Activated T-cell treated with anti-CD3 and anti-CD28 coated beads, Interleukin-2, amount 50 U/mL, for 24 hours (primary cell): ENCODE measurements around the gene ZNF592.

Experiments used
- DNase-seq: peaks from one replicate; pipeline ENCODE4 v3.0.0-alpha.2; 2020
- H3K27ac Mint-ChIP-seq: 2 replicates; pipeline ENCODE4 v1.8.0; 2020; ENCODE audit warnings: mild to moderate bottlenecking, mixed read lengths
- H3K27me3 Mint-ChIP-seq: 2 replicates; pipeline ENCODE4 v1.8.0; 2020; ENCODE audit warnings: mixed read lengths
- H3K36me3 Mint-ChIP-seq: 2 replicates; pipeline ENCODE4 v1.8.0; 2020; ENCODE audit warnings: low read depth, mixed read lengths
- H3K4me1 Mint-ChIP-seq: 2 replicates; pipeline ENCODE4 v1.8.0; 2020; ENCODE audit warnings: low read depth, mixed read lengths
- H3K4me3 Mint-ChIP-seq: 2 replicates; pipeline ENCODE4 v1.8.0; 2020; ENCODE audit warnings: mild to moderate bottlenecking, moderate library complexity, mixed read lengths
- H3K9me3 Mint-ChIP-seq: 2 replicates; pipeline ENCODE4 v1.8.0; 2020; ENCODE audit warnings: mixed read lengths

Gene ZNF592

DNA sequence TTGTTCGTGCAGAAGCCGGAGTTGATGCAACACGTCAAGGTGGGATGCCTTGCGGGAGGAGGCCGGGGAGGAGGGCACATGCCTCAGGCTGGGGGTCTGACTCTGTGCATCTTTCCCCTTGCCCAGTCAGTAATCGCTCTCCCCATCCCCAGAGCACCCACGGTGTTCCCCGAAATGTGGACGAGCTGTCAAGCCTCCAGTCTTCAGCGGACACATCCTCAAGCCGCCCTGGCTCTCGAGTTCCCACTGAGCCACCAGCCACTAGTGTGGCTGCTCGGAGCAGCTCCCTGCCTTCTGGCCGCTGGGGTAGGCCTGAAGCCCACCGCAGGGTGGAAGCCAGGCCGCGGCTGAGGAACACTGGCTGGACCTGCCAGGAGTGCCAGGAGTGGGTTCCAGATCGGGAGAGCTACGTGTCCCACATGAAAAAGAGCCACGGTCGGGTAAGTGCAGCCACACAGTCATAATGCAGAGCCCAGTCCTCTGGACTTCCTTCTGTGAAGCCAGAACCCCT, 50.1 kb downstream of the ZNF592 start:
- DNase-seq: no peak
- Mint-ChIP-seq H3K4me1 (no peaks in the 10 kb centered on the region), H3K4me3 (no peak overlapping the region), H3K27me3 (no peaks in the 10 kb centered on the region), H3K9me3 (no peaks in the 10 kb centered on the region), H3K36me3 (peaks cover 89% of the 10 kb centered on the region), H3K27ac (peak overlapping the region; percentile 50)

DNA sequence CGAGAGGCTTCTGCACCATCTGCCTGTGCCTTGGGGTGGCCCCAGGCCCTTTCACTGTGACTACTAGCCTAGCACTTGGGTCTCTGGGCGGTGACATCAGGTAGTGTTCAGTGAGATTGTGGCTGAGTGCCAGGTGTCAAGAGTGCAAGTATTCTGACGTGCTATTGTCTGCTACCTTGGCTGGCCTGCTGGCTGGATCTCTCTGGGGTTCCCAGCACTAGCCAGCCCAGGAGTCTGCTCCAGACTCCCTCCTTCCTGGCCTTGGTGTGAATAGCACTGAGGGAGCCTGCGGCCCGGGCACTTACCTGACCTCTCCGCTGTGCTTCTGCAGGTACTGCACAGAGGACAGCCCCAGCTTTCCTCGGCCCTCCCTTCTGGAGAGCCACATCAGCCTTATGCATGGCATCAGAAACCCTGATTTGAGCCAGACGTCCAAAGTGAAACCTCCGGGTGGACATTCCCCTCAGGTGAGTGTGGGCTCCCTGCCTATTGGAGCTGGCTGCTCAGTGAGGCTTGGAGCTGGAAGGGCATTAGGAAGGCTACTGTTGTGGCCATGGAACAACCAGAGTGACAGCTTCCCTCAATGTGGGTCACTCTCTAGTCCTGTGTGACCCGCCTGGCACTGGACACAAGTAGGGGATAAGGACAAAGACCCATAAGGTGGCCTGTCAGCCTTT, 51.3 kb downstream of the ZNF592 start:
- no peak for DNase-seq
- no peaks in the 10 kb centered on the region for H3K9me3 Mint-ChIP-seq

DNA sequence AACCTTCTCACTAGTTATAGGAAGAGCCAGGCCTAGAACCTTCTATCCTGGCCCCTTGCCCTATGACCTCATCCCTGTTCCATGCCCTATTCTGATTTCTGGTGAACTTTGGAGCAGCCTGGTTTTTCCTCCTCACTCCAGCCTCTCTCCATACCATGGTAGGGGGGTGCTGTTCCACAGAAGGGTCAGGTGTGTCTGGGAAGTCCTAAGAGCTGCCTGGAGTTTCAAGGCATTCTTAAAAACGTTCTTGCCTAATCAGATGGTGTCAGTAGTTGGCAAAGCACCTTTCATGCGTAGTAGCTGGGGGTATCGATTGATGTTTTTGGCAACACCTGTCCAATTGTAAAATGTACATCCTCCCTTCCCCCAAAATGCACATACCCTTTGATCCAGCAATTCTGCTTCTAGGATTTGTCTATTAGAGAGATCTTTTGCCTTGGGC, 52.0 kb downstream of the ZNF592 start:
- Mint-ChIP-seq H3K4me1 (no peaks in the 10 kb centered on the region), H3K36me3 (peaks cover 91% of the 10 kb centered on the region), H3K27me3 (no peaks in the 10 kb centered on the region), H3K9me3 (no peaks in the 10 kb centered on the region), H3K27ac (no peak overlapping the region), H3K4me3 (no peak overlapping the region)
- DNase-seq: no peak

More for the DNA sequence above, 51.3 kb downstream of the ZNF592 start:
- Mint-ChIP-seq H3K27me3 (no peaks in the 10 kb centered on the region), H3K27ac (peak overlapping the region; percentile 22), H3K36me3 (peaks cover 88% of the 10 kb centered on the region), H3K4me1 (no peaks in the 10 kb centered on the region), H3K4me3 (no peak overlapping the region)

DNA sequence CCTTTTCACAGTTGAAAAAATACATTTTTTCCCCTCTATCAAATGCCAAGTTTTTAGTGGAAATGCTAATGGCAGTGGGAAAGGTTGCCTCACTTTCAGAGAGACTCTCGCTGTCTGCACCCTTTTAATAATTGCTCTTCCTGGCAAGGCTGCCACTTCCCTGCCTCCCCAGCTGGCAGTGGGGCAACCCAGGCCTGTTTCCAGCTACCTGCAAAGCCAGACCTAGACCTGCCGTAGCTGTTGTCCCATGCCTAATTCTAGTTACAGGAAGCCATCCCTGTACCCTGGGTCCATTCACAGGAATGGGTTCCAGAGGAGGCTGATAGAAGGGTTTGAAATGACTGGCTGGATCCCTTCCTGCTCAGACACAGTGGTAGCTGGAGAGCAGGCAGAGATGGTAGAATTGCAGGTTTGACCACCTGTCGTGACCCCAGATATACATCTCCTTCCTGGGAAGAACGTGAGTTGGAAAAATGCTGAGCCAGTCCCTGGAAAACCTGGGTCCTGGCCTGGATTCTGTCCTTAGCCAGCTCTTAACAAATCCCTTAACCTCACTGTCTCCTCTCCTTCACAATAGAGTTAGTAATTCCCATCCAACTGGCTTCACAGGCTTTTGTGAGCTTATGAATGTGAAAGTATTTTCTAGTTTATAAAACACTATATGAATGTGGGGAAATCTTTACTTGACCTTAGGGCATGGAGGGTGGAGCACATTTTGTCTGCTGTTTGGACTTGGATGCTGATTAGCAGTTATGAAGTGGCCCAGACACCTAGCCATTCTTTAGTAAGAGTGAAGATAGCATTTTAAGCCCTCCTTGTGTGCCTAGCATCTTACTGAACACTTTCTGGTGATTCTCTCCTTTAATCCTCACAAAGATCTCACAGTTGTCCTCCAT, 55.9 kb downstream of the ZNF592 start:
- Mint-ChIP-seq H3K4me3 (no peak overlapping the region), H3K36me3 (peaks cover 74% of the 10 kb centered on the region), H3K9me3 (no peaks in the 10 kb centered on the region), H3K4me1 (peaks cover 2% of the 10 kb centered on the region), H3K27me3 (no peaks in the 10 kb centered on the region), H3K27ac (peak overlapping the region; percentile 42)
- DNase-seq: no peak

DNA sequence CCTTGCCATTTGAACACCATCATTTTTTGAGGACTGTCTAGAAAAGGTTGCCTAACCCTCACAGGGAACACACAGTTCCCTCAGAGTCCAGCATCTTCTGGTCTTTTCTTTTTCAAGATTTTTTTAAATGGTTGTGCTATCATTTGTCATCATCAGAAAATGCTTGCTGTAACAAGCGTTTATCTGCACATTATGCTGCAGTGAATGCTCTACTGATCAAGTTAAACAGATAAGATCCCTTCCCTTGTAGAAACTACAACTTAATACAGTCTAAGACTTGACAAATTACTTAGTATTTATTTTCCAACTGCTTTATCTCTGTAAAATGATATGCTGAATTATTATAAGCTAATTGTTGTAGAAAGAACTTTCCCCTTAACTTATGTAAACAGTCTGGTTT, 56.8 kb downstream of the ZNF592 start:
- DNase-seq: no peak
- H3K27ac Mint-ChIP-seq: no peak overlapping the region
- peaks cover 2% of the 10 kb centered on the region for H3K4me1 Mint-ChIP-seq
- no peaks in the 10 kb centered on the region for H3K9me3 Mint-ChIP-seq
- H3K4me3 Mint-ChIP-seq: no peak overlapping the region
- H3K27me3 Mint-ChIP-seq: no peaks in the 10 kb centered on the region
- peaks cover 64% of the 10 kb centered on the region for H3K36me3 Mint-ChIP-seq

DNA sequence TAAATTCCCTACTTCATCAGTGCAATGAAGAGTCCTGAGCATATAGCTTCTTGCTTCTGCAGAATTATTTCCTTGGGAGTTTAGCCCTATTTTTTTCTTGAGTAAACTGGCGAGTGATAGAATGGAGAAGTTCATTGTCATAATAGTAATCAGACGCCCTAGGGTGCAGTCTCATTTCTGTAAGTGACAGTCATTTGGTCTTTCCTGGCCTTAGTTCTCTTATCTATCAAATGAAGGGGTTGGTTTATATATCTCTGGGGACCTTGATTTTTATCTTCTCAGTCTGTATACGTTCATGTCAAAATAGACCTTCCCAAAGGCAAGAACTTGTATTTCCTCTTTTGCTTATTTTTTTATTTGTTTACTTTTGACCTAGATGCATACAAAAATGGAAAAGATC, 58.8 kb downstream of the ZNF592 start:
- no peaks in the 10 kb centered on the region for H3K9me3 Mint-ChIP-seq
- no peak for DNase-seq
- H3K27ac Mint-ChIP-seq: no peak overlapping the region
- no peaks in the 10 kb centered on the region for H3K27me3 Mint-ChIP-seq
- H3K4me3 Mint-ChIP-seq: no peak overlapping the region
- H3K36me3 Mint-ChIP-seq: peaks cover 45% of the 10 kb centered on the region
- H3K4me1 Mint-ChIP-seq: peaks cover 2% of the 10 kb centered on the region

DNA sequence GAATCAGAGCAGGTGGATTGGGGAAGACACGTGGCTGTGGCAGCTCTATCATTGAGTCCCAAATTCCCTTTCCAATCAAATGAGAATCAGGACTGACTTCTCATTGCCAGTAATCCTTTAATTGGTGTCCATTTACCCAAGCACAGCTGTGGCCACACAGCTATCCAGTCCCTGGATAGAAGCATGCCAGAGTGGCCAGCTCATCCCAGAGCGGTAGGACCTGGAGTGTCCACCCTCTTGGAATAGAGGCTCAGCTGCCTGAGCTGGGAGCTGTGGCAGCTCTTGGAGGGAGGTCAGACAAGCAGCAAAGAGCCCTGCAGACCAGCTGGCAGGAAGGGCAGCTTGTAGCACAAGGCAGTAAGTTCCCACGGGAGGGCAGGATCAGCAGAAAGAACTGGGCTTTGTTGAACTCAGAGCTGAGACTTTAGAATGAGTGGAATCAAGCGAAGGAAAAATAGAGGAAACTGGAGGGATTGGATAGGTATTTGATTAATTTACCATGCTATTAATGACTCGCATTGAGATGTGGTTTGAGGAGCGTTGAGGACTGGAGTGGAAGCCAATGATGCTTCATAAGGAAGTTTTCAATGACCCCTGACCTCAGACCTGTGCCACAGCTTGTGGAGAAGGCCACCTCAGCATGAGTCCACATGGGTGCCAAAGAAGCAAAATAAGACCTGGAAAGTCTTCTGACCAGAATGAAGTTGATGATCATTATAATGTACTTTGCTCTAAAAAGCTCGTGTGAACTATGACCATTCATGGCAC, 61.9 kb downstream of the ZNF592 start:
- Mint-ChIP-seq H3K9me3 (no peaks in the 10 kb centered on the region), H3K27ac (no peak overlapping the region), H3K4me3 (no peak overlapping the region), H3K27me3 (peaks cover 2% of the 10 kb centered on the region), H3K36me3 (peaks cover 17% of the 10 kb centered on the region), H3K4me1 (peaks cover 2% of the 10 kb centered on the region)
- DNase-seq: no peak

DNA sequence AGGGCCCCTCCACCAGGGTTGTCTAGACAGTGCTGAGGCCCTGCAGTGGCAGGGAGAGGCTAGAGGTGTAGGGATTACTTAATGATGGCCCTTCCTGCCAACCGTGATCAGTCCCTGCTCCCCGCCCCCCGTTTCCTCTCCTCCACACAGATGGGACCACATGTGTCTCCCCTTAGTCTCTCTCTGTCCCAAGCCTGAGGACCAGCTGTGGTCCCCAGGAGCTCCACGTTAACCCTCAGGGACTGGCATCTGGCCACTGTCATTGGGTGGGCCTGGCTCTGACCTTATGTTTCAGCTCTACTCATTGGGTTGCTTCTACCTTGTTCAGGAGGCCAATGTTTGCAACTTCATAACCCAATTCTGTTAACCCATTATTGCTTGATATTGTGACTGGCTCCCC, 62.8 kb downstream of the ZNF592 start:
- peaks cover 10% of the 10 kb centered on the region for H3K36me3 Mint-ChIP-seq
- peaks cover 4% of the 10 kb centered on the region for H3K4me1 Mint-ChIP-seq
- H3K27ac Mint-ChIP-seq: peak overlapping the region; percentile 22
- DNase-seq: no peak
- H3K27me3 Mint-ChIP-seq: peaks cover 9% of the 10 kb centered on the region
- no peak overlapping the region for H3K4me3 Mint-ChIP-seq
- no peaks in the 10 kb centered on the region for H3K9me3 Mint-ChIP-seq

DNA sequence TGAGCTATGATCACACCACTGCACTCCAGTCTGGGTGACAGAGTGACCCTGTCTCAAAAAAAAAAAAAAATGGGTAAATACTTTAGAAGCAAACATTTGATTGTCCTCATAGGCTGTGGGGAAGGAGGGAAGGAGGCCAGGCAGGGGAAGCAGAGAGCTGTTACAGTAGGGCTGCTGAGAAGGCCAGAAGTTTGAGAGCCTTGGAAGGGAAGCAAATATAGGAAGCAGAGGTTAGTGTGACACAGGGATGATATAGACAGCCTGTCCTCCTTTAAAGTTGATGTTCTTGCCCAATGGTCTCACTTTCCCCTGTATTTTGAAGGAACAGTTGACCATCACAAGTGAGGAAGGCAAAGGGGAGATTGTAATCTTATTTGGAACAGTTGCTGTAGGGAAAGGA, 63.4 kb downstream of the ZNF592 start:
- Mint-ChIP-seq H3K4me1 (peaks cover 7% of the 10 kb centered on the region), H3K27ac (no peak overlapping the region), H3K4me3 (no peak overlapping the region), H3K36me3 (peaks cover 6% of the 10 kb centered on the region), H3K27me3 (peaks cover 14% of the 10 kb centered on the region), H3K9me3 (no peaks in the 10 kb centered on the region)
- no peak for DNase-seq

DNA sequence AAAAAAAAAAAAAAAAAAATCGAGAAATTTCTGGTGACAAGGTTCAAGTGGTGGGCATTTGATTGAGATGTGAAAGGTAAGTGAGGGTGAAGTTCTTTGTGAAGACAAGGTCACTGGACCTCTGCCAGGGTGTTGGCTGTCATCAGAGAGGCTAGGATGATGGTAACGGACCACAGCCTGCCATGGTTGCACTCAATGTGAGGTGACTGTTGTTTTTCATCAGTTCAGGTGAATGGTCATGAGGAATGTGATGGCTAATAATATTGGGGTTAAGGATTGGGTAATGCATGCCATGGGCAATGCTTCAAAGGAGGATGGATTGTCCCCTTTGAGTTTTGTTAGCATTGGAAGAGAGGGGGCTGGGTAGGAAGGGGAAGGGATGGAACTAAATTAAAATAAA, 64.5 kb downstream of the ZNF592 start:
- Mint-ChIP-seq H3K4me1 (peaks cover 6% of the 10 kb centered on the region), H3K4me3 (no peak overlapping the region), H3K36me3 (no peaks in the 10 kb centered on the region), H3K27ac (no peak overlapping the region), H3K9me3 (no peaks in the 10 kb centered on the region), H3K27me3 (peaks cover 14% of the 10 kb centered on the region)
- DNase-seq: no peak

DNA sequence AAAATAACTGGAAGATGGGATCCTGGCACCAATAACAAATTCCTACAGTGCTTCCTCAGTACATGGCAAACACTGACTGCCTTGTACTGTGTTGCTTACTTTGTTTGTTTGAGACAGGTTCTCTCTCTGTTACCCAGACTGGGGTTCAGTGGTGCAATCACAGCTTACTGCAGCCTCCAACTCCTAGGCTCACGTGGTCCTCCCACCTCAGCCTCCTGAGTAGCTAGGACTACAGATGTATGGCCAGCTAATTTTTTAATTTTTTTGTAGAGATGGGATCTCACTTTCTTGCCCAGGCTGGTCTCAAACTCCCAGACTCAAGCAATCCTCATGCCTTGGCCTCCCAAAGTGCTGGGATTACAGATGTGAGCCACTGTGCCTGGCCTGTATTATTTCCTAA, 65.0 kb downstream of the ZNF592 start:
- Mint-ChIP-seq H3K9me3 (no peaks in the 10 kb centered on the region), H3K4me3 (no peak overlapping the region)

DNA sequence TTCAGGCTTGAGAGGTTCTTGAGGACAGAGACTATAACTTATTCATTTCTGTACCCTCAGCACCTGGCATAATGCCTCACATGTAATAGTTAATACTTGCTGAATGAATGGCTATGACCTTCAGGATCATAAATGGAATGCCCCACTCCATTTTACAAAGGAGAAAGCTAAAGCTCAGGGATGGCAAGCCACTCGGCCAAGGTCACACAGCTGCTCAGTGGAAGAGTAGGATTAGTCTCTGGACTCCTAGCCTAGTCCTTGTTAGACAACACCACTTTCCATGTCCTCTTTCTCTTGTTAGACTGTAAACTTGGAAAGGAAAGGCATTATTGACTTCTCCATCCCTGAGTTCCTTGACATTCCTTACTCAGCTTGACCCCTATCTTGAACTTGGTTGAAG, 65.5 kb downstream of the ZNF592 start:
- Mint-ChIP-seq H3K36me3 (no peaks in the 10 kb centered on the region), H3K27ac (no peak overlapping the region), H3K4me3 (no peak overlapping the region), H3K4me1 (peaks cover 14% of the 10 kb centered on the region), H3K9me3 (no peaks in the 10 kb centered on the region), H3K27me3 (peaks cover 17% of the 10 kb centered on the region)
- no peak for DNase-seq

More for the DNA sequence above, 65.0 kb downstream of the ZNF592 start:
- Mint-ChIP-seq H3K27ac (no peak overlapping the region), H3K36me3 (no peaks in the 10 kb centered on the region), H3K4me1 (peaks cover 12% of the 10 kb centered on the region), H3K27me3 (peaks cover 17% of the 10 kb centered on the region)
- DNase-seq: no peak

DNA sequence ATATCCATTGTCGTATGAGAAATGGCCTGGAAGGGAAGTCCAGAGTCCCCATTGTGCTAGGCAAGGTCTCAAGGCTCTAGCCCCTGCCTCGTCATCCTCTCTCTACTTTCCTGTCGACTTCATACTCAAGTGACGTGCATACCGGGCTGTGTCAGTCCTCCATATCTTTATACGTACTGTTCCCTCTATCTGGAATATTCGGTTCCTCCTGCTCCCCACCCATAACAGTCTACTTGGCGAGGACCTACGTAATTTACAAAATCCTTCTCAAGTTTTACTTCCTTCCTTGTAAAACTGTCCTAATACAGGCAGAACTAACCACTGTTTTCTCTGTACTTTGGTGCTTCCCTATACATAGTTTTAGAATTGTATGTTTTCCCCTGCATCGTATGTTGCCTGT, 66.5 kb downstream of the ZNF592 start:
- DNase-seq: no peak

DNA sequence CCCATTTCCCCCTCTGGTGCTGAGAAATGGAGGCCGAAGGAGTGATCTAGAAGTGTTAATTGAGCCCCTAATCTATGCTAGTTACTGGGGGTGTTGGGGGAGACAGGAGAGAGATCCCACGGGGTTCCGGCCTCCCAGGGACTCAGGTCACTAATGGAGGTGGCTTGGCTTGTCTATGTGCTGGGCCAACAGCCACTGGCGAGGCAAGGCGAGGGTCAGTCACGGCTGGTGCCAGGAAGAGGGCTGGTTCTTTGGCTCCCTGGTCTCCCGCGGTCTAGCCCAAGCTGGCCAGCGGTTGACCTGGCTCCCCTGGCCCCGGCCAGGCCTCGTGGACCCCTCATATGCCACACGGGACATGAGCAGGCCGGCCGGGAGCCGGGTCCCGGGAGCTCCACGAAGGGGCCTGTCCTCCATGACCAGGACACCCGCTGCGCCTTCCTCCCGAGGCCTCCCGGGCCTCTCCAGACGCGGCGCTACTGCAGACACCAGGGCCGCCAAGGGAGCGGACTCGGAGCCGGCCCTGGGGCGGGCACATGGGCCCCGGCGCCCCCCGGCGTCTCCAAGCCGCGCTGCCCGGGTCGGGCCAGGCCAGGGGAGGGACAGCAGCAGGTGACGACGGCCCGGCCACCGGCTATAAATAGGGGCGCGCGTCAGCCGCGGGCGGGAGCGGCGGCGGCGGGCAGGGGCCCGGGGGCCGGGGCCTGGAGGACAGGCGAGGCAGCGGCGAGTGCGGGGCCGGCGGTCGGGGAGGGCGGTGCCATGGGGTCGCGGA, 68.5 kb downstream of the ZNF592 start, which contains the start of gene ALPK3:
ALPK3 (plus strand) TSS at position 663 of the 772 bp plus-strand sequence; CDS start at position 760, 97 bp downstream.
- Mint-ChIP-seq H3K4me3 (no peak within 1 kb of the TSS), H3K4me1 (peaks cover 14% of the 10 kb centered on the region), H3K27ac (peak within 1 kb of the TSS; percentile 44), H3K36me3 (no peaks in the 10 kb centered on the region), H3K9me3 (no peaks in the 10 kb centered on the region), H3K27me3 (peaks cover 17% of the 10 kb centered on the region)
- no peak for DNase-seq

More for the DNA sequence above, 66.5 kb downstream of the ZNF592 start:
- Mint-ChIP-seq H3K4me1 (peaks cover 14% of the 10 kb centered on the region), H3K36me3 (no peaks in the 10 kb centered on the region), H3K27ac (no peak overlapping the region), H3K4me3 (no peak overlapping the region), H3K27me3 (peaks cover 17% of the 10 kb centered on the region), H3K9me3 (no peaks in the 10 kb centered on the region)
